IMR-90 (cell line): ENCODE data around the gene TSGA10. TPM values are rescaled to one million over a fixed set of nuclear protein-coding genes. Genes with fewer than 3 reads are reported as not detected.

Experiments
- ATAC-seq: fragments of 200-7000 bp; cut with Tn5 transposase; 2 replicates; pipeline ENCODE4 v1.9.1; 2020; ENCODE audit warnings: low read depth, mild to moderate bottlenecking, moderate library complexity
- BruUV-seq: library from RNA; stranded (reverse); fragments of 400-500 nt; replicated peaks from 2 replicates; lab custom pipeline; 2021; lab: Mats Ljungman, UMichigan
- CTCF ChIA-PET: fragments of 300-600 bp; formaldehyde crosslinking; extraction: SDS; loops from one replicate; lab custom pipeline; 2021; ENCODE audit warnings: antibody characterized with exemption; lab: Yijun Ruan, JAX
- POLR2A ChIA-PET: fragments of 300-600 bp; sonication (Branson Sonifier 250); formaldehyde crosslinking; loops from one replicate; lab custom pipeline; 2022; ENCODE audit warnings: antibody characterized with exemption; ENCODE audit not compliant: unreplicated experiment; lab: Charles Lee
- DNase-seq: peaks from one replicate; pipeline ENCODE4 v3.0.0; 2013
- H2AFZ ChIP-seq: replicated peaks from 2 replicates; pipeline ENCODE3; 2013; ENCODE audit warnings: low read length, mild to moderate bottlenecking; ENCODE audit not compliant: poor library complexity
- H2AK5ac ChIP-seq: 2 replicates; pipeline ENCODE4 v1.6.1; 2013; ENCODE audit warnings: low read depth, low read length, inconsistent platforms
- H2AK9ac ChIP-seq: replicated peaks from 2 replicates; pipeline ENCODE3; 2013; ENCODE audit warnings: mild to moderate bottlenecking, low read depth, low read length, moderate library complexity; ENCODE audit not compliant: poor library complexity
- H2BK120ac ChIP-seq: 2 replicates; pipeline ENCODE4 v1.6.1; 2013; ENCODE audit warnings: low read depth, low read length, inconsistent platforms
- H2BK15ac ChIP-seq: 3 replicates; pipeline ENCODE4 v1.6.1; 2013; ENCODE audit warnings: low read depth, low read length, inconsistent platforms
- H2BK20ac ChIP-seq: 2 replicates; pipeline ENCODE4 v1.6.1; 2013; ENCODE audit warnings: low read depth, mild to moderate bottlenecking, inconsistent platforms, low read length, moderate library complexity
- H2BK5ac ChIP-seq: 2 replicates; pipeline ENCODE4 v1.6.1; 2013; ENCODE audit warnings: mild to moderate bottlenecking, low read depth, low read length, inconsistent platforms; ENCODE audit not compliant: poor library complexity, severe bottlenecking
- H3K14ac ChIP-seq: replicated peaks from 2 replicates; pipeline ENCODE4 v1.6.1; 2013; ENCODE audit warnings: low read depth, low read length, inconsistent platforms
- H3K18ac ChIP-seq: 2 replicates; pipeline ENCODE4 v1.6.1; 2013; ENCODE audit warnings: low read depth, low read length, control low read depth
- H3K23ac ChIP-seq: 2 replicates; pipeline ENCODE4 v1.6.1; 2013; ENCODE audit warnings: low read depth, low read length, inconsistent platforms
- H3K27ac ChIP-seq: 2 replicates; pipeline ENCODE4 v1.5.1; 2013; ENCODE audit warnings: mild to moderate bottlenecking, control low read depth, low read length; ENCODE audit not compliant: insufficient read depth
- H3K27me3 ChIP-seq: 2 replicates; pipeline ENCODE4 v1.6.1; 2013; ENCODE audit warnings: low read length; ENCODE audit not compliant: control insufficient read depth, insufficient read depth
- H3K36me3 ChIP-seq: 2 replicates; pipeline ENCODE4 v1.6.1; 2013; ENCODE audit warnings: low read length, mixed read lengths; ENCODE audit not compliant: control insufficient read depth, insufficient read depth
- H3K4ac ChIP-seq: 2 replicates; pipeline ENCODE4 v1.6.1; 2013; ENCODE audit warnings: low read depth, low read length, inconsistent platforms
- H3K4me1 ChIP-seq: 2 replicates; pipeline ENCODE4 v1.6.1; 2013; ENCODE audit warnings: low read length, mixed read lengths; ENCODE audit not compliant: control insufficient read depth, insufficient read depth
- H3K4me2 ChIP-seq: 2 replicates; pipeline ENCODE4 v1.6.1; 2013; ENCODE audit warnings: low read depth, mild to moderate bottlenecking, control low read depth, low read length, moderate library complexity
- H3K4me3 ChIP-seq: 2 replicates; pipeline ENCODE4 v1.5.1; 2013; ENCODE audit warnings: low read depth, mild to moderate bottlenecking, control low read depth, low read length, moderate library complexity; ENCODE audit not compliant: insufficient read depth
- H3K56ac ChIP-seq: 2 replicates; pipeline ENCODE4 v1.6.1; 2013; ENCODE audit warnings: low read length, inconsistent platforms; ENCODE audit not compliant: insufficient read depth; ENCODE audit errors: extremely low read depth
- H3K79me1 ChIP-seq, 2 experiments: 2 replicates each; pipeline ENCODE4 v1.6.1; 2013; ENCODE audit warnings: low read length in 2 of 2, inconsistent platforms in 1 of 2, low read depth in 1 of 2
- H3K9ac ChIP-seq: 2 replicates; pipeline ENCODE4 v1.6.1; 2013; ENCODE audit warnings: low read depth, low read length, control low read depth
- H3K9me1 ChIP-seq: 2 replicates; pipeline ENCODE4 v1.6.1; 2013; ENCODE audit warnings: low read length, inconsistent platforms; ENCODE audit not compliant: insufficient read depth
- H3K9me3 ChIP-seq: 2 replicates; pipeline ENCODE4 v1.6.1; 2013; ENCODE audit warnings: low read length; ENCODE audit not compliant: control insufficient read depth, insufficient read depth
- H4K20me1 ChIP-seq: 2 replicates; pipeline ENCODE4 v1.6.1; 2013; ENCODE audit warnings: low read length, inconsistent platforms; ENCODE audit not compliant: insufficient read depth
- H4K5ac ChIP-seq: 2 replicates; pipeline ENCODE4 v1.6.1; 2013; ENCODE audit warnings: mild to moderate bottlenecking, low read depth, low read length, control low read depth
- H4K8ac ChIP-seq, 2 experiments: 2 replicates each; pipeline ENCODE4 v1.6.1; 2013; ENCODE audit warnings: low read depth in 2 of 2, low read length in 2 of 2, control low read depth in 1 of 2, inconsistent platforms in 1 of 2
- H4K91ac ChIP-seq: 2 replicates; pipeline ENCODE4 v1.6.1; 2013; ENCODE audit warnings: low read depth, low read length, inconsistent platforms; ENCODE audit not compliant: insufficient read depth
- BHLHE40 ChIP-seq: fragments of 150-350 bp; IDR thresholded peaks from 2 replicates; pipeline ENCODE4 v1.6.1; 2016; ENCODE audit warnings: mild to moderate bottlenecking, low read depth, low read length
- CTCF ChIP-seq: conservative IDR thresholded peaks from 2 replicates; pipeline ENCODE4 v1.5.1; 2012; ENCODE audit warnings: mild to moderate bottlenecking, low read depth, low read length, improper control_type of control experiment
- FOS ChIP-seq: fragments of 150-350 bp; IDR thresholded peaks from 2 replicates; pipeline ENCODE4 v1.6.1; 2016; ENCODE audit warnings: low read depth, low read length
- MXI1 ChIP-seq: IDR thresholded peaks from 2 replicates; pipeline ENCODE4 v1.6.1; 2012; ENCODE audit warnings: low read depth, mild to moderate bottlenecking, low read length, moderate library complexity, borderline replicate concordance
- NFE2L2 ChIP-seq: fragments of 150-350 bp; IDR thresholded peaks from 2 replicates; pipeline ENCODE4 v1.6.1; 2016; ENCODE audit warnings: low read depth, mild to moderate bottlenecking, low read length
- POLR2A ChIP-seq: IDR thresholded peaks from 2 replicates; pipeline ENCODE4 v1.6.1; 2012; ENCODE audit warnings: mild to moderate bottlenecking, low read depth, low read length
- RAD21 ChIP-seq: IDR thresholded peaks from 2 replicates; pipeline ENCODE4 v1.6.1; 2012; ENCODE audit warnings: low read length, improper control_type of control experiment
- RCOR1 ChIP-seq: IDR thresholded peaks from 2 replicates; pipeline ENCODE4 v1.6.1; 2012; ENCODE audit warnings: mild to moderate bottlenecking, low read length, improper control_type of control experiment; ENCODE audit not compliant: insufficient replicate concordance
- dilution Hi-C: fragments of 300-500 bp; cut with HindIII; formaldehyde crosslinking; loops from one replicate; pipeline ENCODE4 v1.14.3; 2018; ENCODE audit warnings: low sequenced_read_pairs; ENCODE audit not compliant: unreplicated experiment
- in situ Hi-C: fragments of 300-500 bp; cut with MboI; formaldehyde crosslinking; loops from 3 replicates; pipeline ENCODE4 v1.14.3; 2019; ENCODE audit warnings: low sequenced_read_pairs, inconsistent platforms, mixed read lengths
- intact Hi-C: fragments of 100-400 bp; cut with micrococcal nuclease; formaldehyde crosslinking; loops from 2 replicates; pipeline ENCODE4 v1.10.0; 2022
- polyA plus RNA-seq, 3 experiments: library from polyadenylated mRNA; depleted of rRNA; stranded (reverse); fragments of >200 nt; gene quantifications; 2 replicates each; pipeline ENCODE4 v1.2.3, GENCODE V29; 2012; ENCODE audit warnings: low replicate concordance in 1 of 3
- total RNA-seq: library from RNA; depleted of rRNA; stranded (reverse); fragments of >200 nt; gene quantifications from 2 replicates; pipeline ENCODE4 v1.2.3, GENCODE V29; 2012

The TSGA10 gene
- total and polyA plus RNA-seq, 2 of the 4 experiments (the other 2 are of a cell fraction), result 0.32 to 0.54 TPM

- CTCF ChIA-PET, result no interaction called here
These were observed 32.3 kb upstream of the TSGA10 start for GRCh38 chr2:99187011-99187410.

More at GRCh38 chr2:99187011-99187410, 32.3 kb upstream of the TSGA10 start:
- no peak for ATAC-seq
- Histone ChIP-seq H2BK15ac (no peak overlapping the region), H3K9me3 (no peaks in the 10 kb centered on the region), H3K9ac (no peak overlapping the region), H3K4ac (no peak overlapping the region), H4K20me1 (no peaks in the 10 kb centered on the region), H3K79me1 (peaks cover 12 to 24% of the 10 kb centered on the region in 2 experiments; a peak in 3 of 4 replicates), H2AK5ac (no peak overlapping the region), H3K56ac (no peak overlapping the region), H3K4me1 (no peaks in the 10 kb centered on the region), H3K23ac (no peak overlapping the region), H4K8ac (no peak overlapping the region), H3K9me1 (no peaks in the 10 kb centered on the region; the same call in 1 of the 2 replicates), H2BK20ac (no peak overlapping the region), H2AFZ (no peak overlapping the region), H3K14ac (no peak overlapping the region), H4K91ac (no peak overlapping the region), H3K4me2 (no peak overlapping the region), H3K18ac (no peak overlapping the region), H2BK5ac (no peak overlapping the region), H3K27ac (no peak overlapping the region), H3K4me3 (no peak overlapping the region), H2AK9ac (no peak overlapping the region), H3K36me3 (peaks cover 11% of the 10 kb centered on the region), H3K27me3 (no peaks in the 10 kb centered on the region), H2BK120ac (no peak overlapping the region), H4K5ac (no peak overlapping the region)
- dilution Hi-C loops (no loop called here), in situ Hi-C loops (loop anchor here (10.0 kb wide), 2 partner anchors 148 to 288 kb away; partner anchors contain the start of genes EIF5B and TXNDC9), intact Hi-C loops (no loop called here)
- no peak for DNase-seq
- POLR2A ChIA-PET, result no interaction called here
- TF ChIP-seq NFE2L2 (no peak), POLR2A (no peak), CTCF (no peak), RAD21 (no peak), RCOR1 (no peak), FOS (no peak), BHLHE40 (no peak), MXI1 (no peak)
- BruUV-seq, result no TSS peak
